ENCODE data around the gene DLGAP1. TPM values are rescaled to one million over a fixed set of nuclear protein-coding genes. Genes with fewer than 3 reads are reported as not detected.

The DLGAP1 gene
- total and polyA plus RNA-seq, 2 of the 8 experiments (the other 6 are each of a cell fraction or from before 2014, with no cell fraction given), result 11.8 to 16.9 TPM

- Histone ChIP-seq H2BK12ac (ENCODE audit: low read depth, low read length) (no peak overlapping the region), H3K23ac (ENCODE audit: insufficient read length) (no peak overlapping the region), H3K9me3 (ENCODE audit: insufficient read depth in 2 of 2, low read depth in 1 of 2, low read length in 1 of 2) (no peaks in the 10 kb centered on the region), H4K8ac (ENCODE audit: extremely low read depth, insufficient read depth, low read length) (no peak overlapping the region), H2AFZ (ENCODE audit: low read length) (no peak overlapping the region), H3K27me3 (replicated peaks in 1 of 4; ENCODE audit: control insufficient read depth in 3 of 4, extremely low read depth in 1 of 4, insufficient read depth in 3 of 4, low read length in 3 of 4) (no peaks in the 10 kb centered on the region), H2BK15ac (ENCODE audit: low read length) (no peak overlapping the region), H3K4ac (replicated peaks; ENCODE audit: insufficient read length, low read depth, low read length) (no peak overlapping the region), H3K36me3 (ENCODE audit: control insufficient read depth in 2 of 4, insufficient read depth in 4 of 4, low read length in 3 of 4) (no peaks in the 10 kb centered on the region), H4K91ac (replicated peaks; ENCODE audit: insufficient read length, low read length) (no peak overlapping the region), H3K79me1 (ENCODE audit: low read depth, low read length) (no peaks in the 10 kb centered on the region), H2BK20ac (ENCODE audit: low read length) (no peak overlapping the region), H2BK5ac (ENCODE audit: low read depth, low read length) (no peak overlapping the region), H3K4me3 (ENCODE audit: extremely low read depth in 1 of 4, insufficient read depth in 2 of 4, low read depth in 3 of 4, low read length in 4 of 4) (no peak overlapping the region), H4K5ac (ENCODE audit: insufficient read length, low read depth, low read length) (no peak overlapping the region), H3K27ac (ENCODE audit: low read depth, low read length) (no peak overlapping the region), H4K20me1 (replicated peaks in 1 of 2; ENCODE audit: control insufficient read depth in 1 of 2, insufficient read depth in 2 of 2, low read length in 2 of 2) (no peaks in the 10 kb centered on the region), H3K4me2 (ENCODE audit: insufficient read depth in 1 of 2, low read depth in 2 of 2, low read length in 2 of 2) (no peak overlapping the region), H2AK5ac (ENCODE audit: low read depth, low read length) (no peak overlapping the region), H3K79me2 (ENCODE audit: control insufficient read depth in 1 of 2, insufficient read depth in 2 of 2, low read length in 2 of 2) (no peaks in the 10 kb centered on the region), H2BK120ac (replicated peaks; ENCODE audit: low read depth, low read length) (no peak overlapping the region), H3K18ac (ENCODE audit: extremely low read depth, low read length) (no peak overlapping the region), H3K23me2 (ENCODE audit: low read depth, low read length) (no peaks in the 10 kb centered on the region; the same call in 1 of the 2 replicates), H3K9ac (replicated peaks in 1 of 4; ENCODE audit: extremely low read depth in 1 of 4, low read depth in 3 of 4, low read length in 3 of 4) (no peak overlapping the region), H3K56ac (replicated peaks; ENCODE audit: insufficient read length, low read depth, low read length) (no peak overlapping the region), H3K14ac (ENCODE audit: insufficient read length) (no peak overlapping the region), H3K4me1 (replicated peaks in 1 of 4; ENCODE audit: control insufficient read depth in 3 of 4, insufficient read depth in 4 of 4, low read length in 3 of 4) (no peaks in the 10 kb centered on the region; a peak in 3 of 7 replicates)
- 98% methylated on average over 3 of the region's 3 CpGs; no CpG with 5 or more reads in 1 of the 2 experiments for WGBS, 2 experiments (ENCODE audit: extremely low coverage in 1 of 2, insufficient coverage in 1 of 2, insufficient read length in 1 of 2, insufficient replicate concordance in 2 of 2, low coverage in 1 of 2, low lambda C conversion rate in 2 of 2, missing lambda C conversion rate in 1 of 2)
- no peak for DNase-seq (ENCODE audit: low read depth in 1 of 2, low spot score in 2 of 2)
- FAIRE-seq, result no peak
- TF ChIP-seq NANOG (IDR thresholded peaks at IDR 0.05; ENCODE audit: insufficient read depth, low read depth, low read length, poor library complexity, severe bottlenecking) (no peak), YY1 (IDR thresholded peaks at IDR 0.05; ENCODE audit: low read depth, low read length) (no peak), CHD2 (IDR thresholded peaks at IDR 0.05; ENCODE audit: low read length) (no peak), SIRT6 (IDR thresholded peaks at IDR 0.05; ENCODE audit: low read length) (no peak), TEAD4 (IDR thresholded peaks at IDR 0.05; ENCODE audit: low read depth, low read length) (no peak), SRF (IDR thresholded peaks at IDR 0.05; ENCODE audit: low read depth, low read length) (no peak)
- CTCF ChIA-PET (ENCODE audit: partially characterized antibody), result no interaction called here
- POLR2A ChIA-PET (ENCODE audit: partially characterized antibody), result interaction anchor here (0.9 kb wide), 1 partner anchor 34 kb away, joined by 3 read pairs; no protein-coding TSS in a partner anchor
Measured at GRCh38 chr18:3538954-3539617, 916.0 kb downstream of the DLGAP1 start.
